ENCODE measurements around the gene PPP1R14B.
"Not testable (repeated sequence)": the region's sequence is repeated elsewhere in the genome, so short reads cannot be mapped to it uniquely, and the experiment has no call there.

Gene PPP1R14B

GRCh38 chr11:64246621-64246870, 197 bp downstream of the PPP1R14B start:
- DNase-seq (ENCODE audit: low read depth in 2 of 3, low spot score in 2 of 3) = not testable (repeated sequence)

DNA sequence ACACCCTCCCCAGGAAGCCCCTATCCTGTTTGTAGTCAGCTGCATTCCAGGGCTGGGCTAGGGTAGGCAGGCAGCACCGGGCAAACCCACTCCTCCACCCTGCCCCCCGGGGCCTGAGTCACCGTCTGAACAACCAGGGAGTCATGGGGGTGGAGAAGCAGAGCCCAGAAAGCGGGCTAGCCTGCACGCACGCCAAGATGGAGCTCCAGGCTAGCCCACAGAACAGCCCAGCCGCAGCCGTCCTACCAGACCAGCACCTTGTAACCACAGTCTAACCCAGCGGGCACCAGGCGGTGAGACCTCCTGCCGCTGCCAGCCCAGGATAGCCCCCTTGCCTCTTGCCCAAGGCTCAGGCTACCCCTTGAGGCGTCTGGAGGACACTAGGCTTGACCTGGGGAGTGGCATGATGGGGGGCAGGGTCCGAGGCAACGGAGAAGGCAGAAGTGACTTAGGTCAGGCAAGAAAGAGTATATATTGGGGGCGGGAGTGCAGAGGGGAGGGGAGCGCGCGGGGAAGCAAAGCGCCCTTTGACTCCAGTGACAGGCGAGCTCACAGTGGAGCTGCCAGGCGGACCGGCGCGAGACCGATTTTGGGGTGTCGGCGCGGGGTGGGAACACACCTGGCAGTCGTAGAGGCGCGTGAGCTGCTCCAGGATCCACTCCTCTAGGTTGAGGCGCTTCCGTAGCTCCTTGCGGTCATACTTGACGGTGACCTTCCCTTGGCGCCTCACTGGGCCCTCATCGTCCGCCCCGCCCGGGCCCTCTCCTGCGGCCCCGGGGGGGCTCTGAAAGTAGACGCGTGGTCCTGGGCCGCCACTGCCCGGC, 734 bp downstream of the PPP1R14B start:
- DNase-seq (ENCODE audit: low read depth in 2 of 3, low spot score in 2 of 3) = no peak

DNA sequence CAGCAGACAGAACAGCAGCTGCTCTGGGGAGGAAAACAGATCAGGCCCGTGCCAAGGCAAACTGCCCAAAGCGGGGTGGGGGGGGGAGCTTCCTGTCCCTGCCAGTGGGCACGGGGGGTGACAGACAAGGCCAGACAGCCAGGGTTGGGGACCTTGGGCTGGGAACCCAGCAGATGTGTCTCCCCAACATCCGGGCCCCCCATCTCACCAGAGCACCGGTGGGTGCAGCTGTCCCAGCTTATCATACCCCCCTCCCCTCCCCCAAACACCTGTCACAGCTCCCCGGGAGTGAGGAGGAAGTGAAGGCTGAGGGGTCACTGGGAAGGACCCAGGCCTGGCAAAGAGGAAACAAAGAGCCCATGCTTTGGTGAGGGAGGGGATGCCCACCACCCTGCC, 1.3 kb downstream of the PPP1R14B start:
- DNase-seq (ENCODE audit: low read depth in 2 of 3, low spot score in 2 of 3) = no peak

- DNase-seq (ENCODE audit: low read depth in 2 of 3, low spot score in 2 of 3) = no peak
These were observed 1.8 kb downstream of the PPP1R14B start for GRCh38 chr11:64244966-64245365.

GRCh38 chr11:64244107-64244506, 2.6 kb downstream of the PPP1R14B start:
- DNase-seq (ENCODE audit: low read depth in 2 of 3, low spot score in 2 of 3) = no peak

- no peak for DNase-seq (ENCODE audit: low read depth in 2 of 3, low spot score in 2 of 3)
These were observed 3.4 kb downstream of the PPP1R14B start for GRCh38 chr11:64243236-64243854.

GRCh38 chr11:64241491-64242374, 5.0 kb downstream of the PPP1R14B start:
- DNase-seq (ENCODE audit: low read depth in 2 of 3, low spot score in 2 of 3) = no peak

DNA sequence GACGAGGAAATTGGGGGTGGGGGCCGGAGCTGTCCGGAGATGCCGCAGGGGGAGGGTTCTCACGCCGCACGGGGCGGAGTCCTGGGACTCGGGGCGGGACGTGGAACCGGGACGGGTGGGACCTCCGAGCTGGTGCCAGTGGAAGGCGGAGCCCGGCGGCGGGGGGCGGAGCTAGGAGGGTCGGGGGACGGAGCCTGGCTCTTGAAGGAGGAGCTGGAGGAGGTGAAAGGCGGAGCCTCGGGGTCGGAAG, 5.6 kb downstream of the PPP1R14B start:
- DNase-seq (ENCODE audit: low read depth in 2 of 3, low spot score in 2 of 3) = peak; percentile 99 to 100 (median 99)

GRCh38 chr11:64240435-64241240, 6.1 kb downstream of the PPP1R14B start, which contains the start of gene FKBP2:
FKBP2 (plus strand) TSS chr11:64241095; CDS start chr11:64242388, 1,293 bp downstream.
- DNase-seq (ENCODE audit: low read depth in 2 of 3, low spot score in 2 of 3) = peak; percentile 95 to 100 (median 97)

GRCh38 chr11:64239662-64240434, 6.9 kb downstream of the PPP1R14B start:
- DNase-seq (ENCODE audit: low read depth in 2 of 3, low spot score in 2 of 3) = no peak

DNA sequence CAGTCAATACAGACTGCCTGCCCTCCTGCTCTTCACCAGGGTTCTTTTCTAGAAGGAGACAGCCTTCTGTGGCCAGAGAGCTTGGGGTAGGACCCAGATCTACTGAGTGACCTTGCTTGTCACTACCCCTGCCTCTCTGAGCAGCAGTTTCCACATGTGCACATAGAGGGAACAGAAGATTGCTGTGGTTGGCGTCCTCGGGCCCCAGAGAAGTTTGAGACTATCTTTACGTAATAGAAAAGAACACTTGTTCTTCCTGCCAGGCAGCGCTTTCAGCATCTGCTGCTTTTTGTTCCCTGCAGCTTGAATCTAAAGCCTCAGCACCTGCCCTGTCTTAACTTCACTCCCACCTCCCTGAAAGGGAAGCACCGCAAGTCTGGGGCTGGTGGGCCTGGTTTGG, 7.7 kb downstream of the PPP1R14B start:
- no peak for DNase-seq (ENCODE audit: low read depth in 2 of 3, low spot score in 2 of 3)

GRCh38 chr11:64238076-64238475, 8.7 kb downstream of the PPP1R14B start:
- DNase-seq (ENCODE audit: low read depth in 2 of 3, low spot score in 2 of 3) = no peak

DNA sequence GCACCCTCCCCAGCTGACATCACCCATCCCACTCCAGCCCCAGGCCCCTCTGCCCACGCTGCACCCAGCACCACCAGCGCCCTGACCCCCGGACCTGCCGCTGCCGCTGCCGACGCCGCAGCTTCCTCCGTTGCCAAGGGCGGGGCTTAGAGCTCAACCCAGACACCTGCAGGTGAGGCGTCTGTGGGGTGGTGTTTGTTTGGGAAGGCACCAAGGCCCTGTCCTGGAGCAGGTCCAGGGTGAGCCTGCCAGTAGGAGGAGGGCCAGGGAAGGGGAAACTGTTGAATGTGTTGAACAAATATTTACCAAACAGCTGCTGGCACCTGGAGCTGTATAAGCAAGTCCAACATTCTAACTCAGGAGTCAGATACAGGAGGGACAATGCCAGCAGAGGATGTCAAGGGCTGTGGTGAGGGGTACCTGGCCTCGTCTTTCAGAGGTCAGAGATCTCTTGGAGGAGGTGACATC, 9.2 kb downstream of the PPP1R14B start:
- DNase-seq (ENCODE audit: low read depth in 2 of 3, low spot score in 2 of 3) = no peak

DNA sequence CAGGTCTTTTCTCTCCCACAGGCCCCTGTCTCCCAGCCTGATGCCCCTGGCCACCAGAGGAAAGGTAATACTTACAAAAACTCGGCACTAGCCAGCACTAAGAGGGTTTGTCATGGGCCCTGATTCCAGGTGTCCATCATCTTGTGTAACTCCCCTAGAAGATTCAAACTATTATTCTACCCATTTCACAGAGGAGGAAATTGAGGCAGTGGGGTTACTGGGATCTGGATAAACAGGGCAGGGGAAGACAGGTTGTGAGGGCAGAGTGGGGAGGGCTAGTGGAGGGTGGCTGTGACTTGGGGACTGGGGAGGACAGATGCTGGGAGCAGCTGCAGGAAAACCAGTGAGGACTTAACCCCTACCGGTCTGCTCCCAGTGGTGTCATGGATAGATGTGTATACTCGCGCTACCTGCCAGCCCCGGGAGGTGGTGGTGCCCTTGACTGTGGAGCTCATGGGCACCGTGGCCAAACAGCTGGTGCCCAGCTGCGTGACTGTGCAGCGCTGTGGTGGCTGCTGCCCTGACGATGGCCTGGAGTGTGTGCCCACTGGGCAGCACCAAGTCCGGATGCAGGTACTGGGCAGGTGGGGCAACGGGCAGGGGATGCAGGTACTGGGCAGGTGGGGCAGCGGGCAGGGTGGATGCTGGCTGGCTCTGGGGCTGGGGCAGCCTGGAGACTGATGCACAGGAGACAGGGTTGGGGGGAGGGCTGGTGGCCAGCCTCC, 11.1 kb downstream of the PPP1R14B start:
- DNase-seq (ENCODE audit: low read depth in 2 of 3, low spot score in 2 of 3) = no peak

DNA sequence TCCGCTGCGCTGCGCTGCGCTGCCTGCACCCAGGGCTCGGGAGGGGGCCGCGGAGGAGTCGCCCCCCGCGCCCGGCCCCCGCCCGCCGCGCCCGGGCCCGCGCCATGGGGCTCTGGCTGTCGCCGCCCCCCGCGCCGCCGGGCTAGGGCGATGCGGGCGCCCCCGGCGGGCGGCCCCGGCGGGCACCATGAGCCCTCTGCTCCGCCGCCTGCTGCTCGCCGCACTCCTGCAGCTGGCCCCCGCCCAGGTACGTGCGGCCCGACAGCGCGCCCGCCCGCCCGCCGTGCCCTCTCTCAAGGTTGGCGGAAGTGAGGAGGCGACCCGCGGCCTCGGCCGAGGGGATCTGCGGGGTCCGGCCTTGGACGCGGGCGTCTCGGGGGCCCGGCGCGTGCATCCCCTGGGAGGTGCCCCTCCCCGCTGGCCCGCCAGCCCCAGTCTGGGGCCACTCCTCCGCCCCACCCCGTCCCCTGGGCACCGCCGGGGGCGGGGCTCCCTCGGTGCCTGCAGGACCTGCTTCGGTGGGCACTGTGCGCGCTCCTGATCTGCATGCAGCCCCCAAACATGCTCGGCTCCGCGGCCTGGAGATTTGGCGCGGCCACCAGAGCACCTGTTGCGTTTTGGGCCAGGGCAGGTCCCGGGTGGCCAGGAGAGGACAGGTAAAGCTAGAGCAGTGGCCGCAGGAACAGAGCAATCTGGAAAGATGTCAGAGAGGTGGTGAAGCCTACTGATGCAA, 11.9 kb downstream of the PPP1R14B start:
- DNase-seq (ENCODE audit: low read depth in 2 of 3, low spot score in 2 of 3) = no peak

DNA sequence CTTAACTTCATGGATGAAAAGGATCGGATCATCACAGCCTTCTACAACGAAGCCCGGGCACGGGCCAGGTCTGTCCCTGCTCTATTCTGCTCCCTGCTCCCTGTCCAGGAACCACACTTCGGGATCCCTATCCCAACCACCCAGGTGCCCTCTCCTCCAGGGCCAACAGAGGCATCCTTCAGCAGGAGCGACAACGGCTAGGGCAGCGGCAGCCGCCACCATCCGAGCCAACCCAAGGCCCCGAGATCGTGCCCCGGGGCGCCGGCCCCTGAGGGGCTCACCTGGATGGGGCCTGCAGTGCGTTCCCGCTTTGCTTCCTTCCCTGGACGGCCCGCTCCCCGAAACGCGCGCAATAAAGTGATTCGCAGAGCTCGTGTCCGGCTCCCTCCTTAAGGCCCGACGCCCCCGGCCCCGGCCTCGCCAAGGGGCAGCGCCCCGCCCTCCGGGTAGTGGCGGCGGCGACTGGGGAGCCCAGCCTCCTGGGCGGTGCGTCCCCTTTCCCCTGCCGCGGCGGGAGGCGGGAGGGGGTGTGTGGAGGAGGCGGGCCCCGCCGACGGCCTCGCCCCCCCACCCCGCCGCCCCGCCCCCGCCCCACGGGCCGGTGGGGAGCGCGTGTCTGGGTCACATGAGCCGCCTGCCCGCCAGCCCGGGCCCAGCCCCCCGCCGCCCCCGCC, 12.7 kb downstream of the PPP1R14B start, which contains the start of gene VEGFB:
Gene VEGFB (plus strand): TSS at position 672 of the 674 bp plus-strand sequence. CDS start 250 bp downstream, outside the sequence.
- DNase-seq (ENCODE audit: low read depth in 2 of 3, low spot score in 2 of 3) = no peak

GRCh38 chr11:64232967-64233315, 13.8 kb downstream of the PPP1R14B start:
- DNase-seq (ENCODE audit: low read depth in 2 of 3, low spot score in 2 of 3) = no peak

GRCh38 chr11:64232182-64232966, 14.4 kb downstream of the PPP1R14B start:
- no peak for DNase-seq (ENCODE audit: low read depth in 2 of 3, low spot score in 2 of 3)
